GM19023 (cell line): ENCODE results near the gene ACSM3.
"Not testable (repeated sequence)": the region's sequence is repeated elsewhere in the genome, so short reads cannot be mapped to it uniquely, and the experiment has no call there.

ENCODE experiments used
- ATAC-seq: cut with Tn5 transposase; IDR thresholded peaks from one replicate; pipeline ENCODE4 v1.9.1; 2021; ENCODE audit warnings: mild to moderate bottlenecking, moderate library complexity; ENCODE audit not compliant: unreplicated experiment

Gene ACSM3

DNA sequence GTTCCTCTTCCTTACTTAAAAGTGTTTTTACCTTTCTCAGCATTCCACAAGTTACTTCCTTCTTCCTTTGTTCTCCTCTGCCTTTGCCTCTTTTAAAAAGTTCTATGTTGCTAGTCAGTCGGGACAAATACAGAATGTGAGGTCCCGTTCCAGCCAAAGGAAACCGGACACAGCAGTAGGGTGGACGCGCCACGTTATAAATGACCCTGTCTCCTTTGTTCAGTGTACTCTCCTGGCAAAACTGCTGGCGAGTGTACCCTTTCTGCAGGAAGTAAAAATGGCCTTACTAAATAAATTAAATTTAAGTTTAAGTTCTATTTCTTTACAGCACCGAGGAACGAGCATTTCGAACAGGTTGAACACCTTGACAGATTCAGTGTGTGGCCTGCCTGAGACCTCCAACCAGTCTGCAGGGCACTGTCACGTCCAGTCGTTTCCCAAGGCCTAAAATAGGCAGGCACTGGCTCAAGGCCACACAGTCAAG is 41.9 kb downstream of the ACSM3 start:
- ATAC-seq: not testable (repeated sequence)

GRCh38 chr16:20806168-20807050 is 42.6 kb downstream of the ACSM3 start, which contains the start of the genes ERI2 and REXO5:
Gene ERI2, minus strand, starts transcription at chr16:20806472. Its CDS starts 42 bp downstream, at chr16:20806430.
Gene REXO5, plus strand, starts transcription at chr16:20806527. Its CDS starts 427 bp downstream, at chr16:20806954.
- ATAC-seq: peak; percentile 83

DNA sequence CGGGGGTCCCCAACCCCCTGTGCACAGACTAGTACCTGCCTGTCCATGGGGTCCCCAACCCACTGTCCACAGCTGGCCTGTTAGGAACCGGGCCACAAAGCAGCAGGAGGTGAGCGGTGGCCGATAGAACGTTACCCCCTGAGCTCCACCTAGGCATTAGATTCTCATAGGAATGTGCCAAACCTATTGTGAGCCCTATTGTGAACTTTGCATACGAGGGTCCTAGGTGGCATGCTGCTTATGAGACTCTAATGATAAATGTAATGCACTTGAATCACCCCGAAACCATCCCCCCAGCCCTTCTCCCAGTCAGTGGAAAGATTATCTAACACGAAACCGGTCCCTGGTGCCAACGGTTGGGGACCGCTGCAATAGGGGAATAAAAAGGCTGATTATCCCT is 44.0 kb downstream of the ACSM3 start:
- ATAC-seq: no peak

- no peak for ATAC-seq
Observed at GRCh38 chr16:20811889-20812439, 48.1 kb downstream of the ACSM3 start.

GRCh38 chr16:20812510-20812909 is 48.7 kb downstream of the ACSM3 start:
- no peak for ATAC-seq

DNA sequence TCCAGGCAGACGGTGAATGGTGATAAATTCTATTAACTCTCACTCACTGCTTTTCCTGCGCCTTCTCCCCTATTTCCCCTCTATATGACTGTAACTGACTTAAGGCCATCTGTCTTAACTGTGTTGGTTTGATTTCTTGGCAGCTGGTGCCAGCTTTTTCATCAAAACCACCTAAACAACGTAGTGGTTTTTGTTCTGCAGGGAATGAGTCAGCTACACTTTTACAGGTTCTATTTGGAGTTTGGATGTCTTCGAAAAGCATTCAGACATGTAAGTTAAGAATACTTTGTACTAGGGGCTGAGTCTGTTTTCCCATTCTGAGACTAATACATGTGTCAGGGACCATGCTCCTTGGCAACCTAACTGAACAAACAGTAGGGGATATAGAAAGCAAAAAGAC is 51.0 kb downstream of the ACSM3 start:
- ATAC-seq: no peak

GRCh38 chr16:20818929-20819585 is 55.2 kb downstream of the ACSM3 start:
- no peak for ATAC-seq

GRCh38 chr16:20821682-20822081 is 57.9 kb downstream of the ACSM3 start:
- no peak for ATAC-seq

DNA sequence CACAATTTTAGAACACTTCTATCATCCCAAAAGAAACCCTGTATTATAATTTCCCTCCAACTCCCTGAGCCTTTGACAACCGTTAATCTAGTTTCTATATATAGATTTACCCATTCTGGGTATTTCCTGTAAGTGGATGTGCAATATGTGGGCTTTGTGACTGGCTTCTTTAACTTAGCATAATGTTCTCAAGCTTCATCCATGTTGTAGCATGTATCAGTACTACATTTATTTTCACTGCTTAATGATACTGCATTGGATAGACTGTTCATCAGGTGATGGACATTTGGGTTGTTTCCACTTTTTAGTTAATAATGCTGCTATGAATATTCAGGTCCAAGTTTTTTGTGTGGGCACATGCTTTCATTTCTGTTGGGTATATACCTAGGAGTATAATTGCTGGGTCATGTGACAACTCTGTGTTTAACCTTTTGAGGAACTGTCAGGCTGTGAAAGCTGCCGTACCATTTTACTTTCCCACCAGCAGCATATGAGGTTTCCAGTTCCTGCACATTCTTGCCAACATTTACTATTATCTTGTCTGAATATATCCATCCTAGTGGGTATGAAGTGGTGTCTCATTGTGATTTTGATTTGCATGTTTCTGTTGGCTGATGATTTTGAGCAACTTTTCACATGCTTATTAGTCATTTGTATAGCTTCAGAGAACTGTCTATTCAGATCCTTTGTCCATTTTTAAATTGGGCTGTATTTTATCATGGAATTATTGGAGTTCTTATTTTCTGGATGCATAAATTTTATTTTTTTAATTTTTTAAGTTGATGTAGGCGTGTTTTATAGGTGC is 58.9 kb downstream of the ACSM3 start:
- ATAC-seq: no peak

DNA sequence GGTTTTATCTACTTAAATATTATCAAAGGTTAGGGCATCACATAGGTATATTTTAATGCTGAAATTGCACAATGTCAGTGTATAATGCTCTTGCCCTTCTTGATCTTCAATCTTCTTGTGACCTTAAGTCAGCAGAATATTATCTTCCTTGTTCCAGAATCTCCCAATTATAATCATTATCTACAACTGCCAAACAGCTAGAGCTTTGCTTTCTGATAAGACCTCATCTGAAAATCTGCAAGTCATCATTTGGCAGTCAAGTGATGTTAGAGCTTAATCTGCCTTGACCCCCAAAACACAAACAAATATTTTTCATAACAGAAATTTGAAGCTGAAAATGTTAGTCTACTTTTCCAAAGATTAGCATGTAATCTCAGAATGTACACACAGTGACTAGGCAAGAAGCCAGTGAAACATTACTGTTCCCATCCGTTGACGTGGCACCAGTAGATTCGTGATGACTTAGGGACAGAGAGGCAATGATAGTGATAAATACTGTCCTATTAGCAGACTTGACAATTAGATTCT is 62.3 kb downstream of the ACSM3 start:
- no peak for ATAC-seq

GRCh38 chr16:20829536-20829935 is 65.7 kb downstream of the ACSM3 start:
- no peak for ATAC-seq

DNA sequence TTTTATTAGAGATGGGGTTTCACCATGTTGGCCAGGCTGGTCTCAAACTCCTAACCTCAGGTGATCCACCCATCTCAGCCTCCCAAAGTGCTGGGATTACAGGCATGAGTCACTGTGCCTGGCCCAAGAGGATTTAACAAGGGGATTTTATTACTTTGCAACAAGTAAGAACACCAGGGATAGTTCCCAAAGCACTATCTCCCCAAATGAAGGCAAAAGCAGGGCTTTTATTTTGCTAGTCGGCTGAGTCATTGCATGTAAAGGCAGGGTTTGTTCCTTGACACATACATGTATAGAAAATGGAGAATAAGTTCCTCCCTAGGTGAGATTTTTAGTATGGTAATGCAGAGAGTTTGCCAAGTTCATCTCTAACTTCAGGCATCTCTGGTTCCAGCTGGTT is 66.6 kb downstream of the ACSM3 start:
- ATAC-seq: no peak

- ATAC-seq: no peak
Observed at GRCh38 chr16:20833086-20833485, 69.3 kb downstream of the ACSM3 start.

DNA sequence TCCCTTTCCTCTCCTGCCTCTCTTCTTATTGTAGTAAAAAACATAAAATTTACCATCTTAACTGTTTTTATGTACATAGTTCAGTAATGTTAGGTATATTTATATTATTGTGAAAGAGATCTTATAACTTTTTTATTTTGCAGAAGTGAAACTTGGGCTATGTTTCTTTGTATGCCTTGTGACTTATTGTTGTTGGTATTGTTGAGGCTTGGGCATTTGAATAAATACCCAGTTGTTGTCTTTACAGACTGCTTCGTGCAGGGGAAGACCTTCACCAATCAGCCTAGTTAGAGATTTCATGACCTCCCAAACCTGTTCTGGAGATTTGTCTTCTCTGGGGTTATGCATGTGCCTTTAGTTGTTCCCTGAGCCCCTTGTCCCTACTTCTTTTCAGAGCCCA is 74.4 kb downstream of the ACSM3 start:
- no peak for ATAC-seq

DNA sequence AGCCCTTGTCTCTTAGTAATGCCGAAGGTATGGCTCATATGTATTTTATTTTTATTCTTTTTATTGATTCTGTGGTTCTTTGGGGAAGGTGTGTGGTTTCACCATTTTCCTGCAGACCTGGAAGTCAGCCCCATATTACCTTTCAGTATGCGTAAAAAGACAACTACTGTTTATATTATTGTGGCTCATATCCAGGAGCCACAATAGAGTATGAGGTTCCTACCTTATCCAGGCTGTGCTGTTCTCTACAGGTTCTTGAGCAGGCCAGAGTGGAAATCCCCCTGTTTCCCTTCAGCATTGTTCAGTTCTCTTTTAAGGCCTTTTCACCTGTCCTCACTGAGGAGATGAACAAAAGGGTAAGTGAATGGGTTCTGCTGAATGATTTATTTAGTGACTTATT is 75.7 kb downstream of the ACSM3 start:
- no peak for ATAC-seq

DNA sequence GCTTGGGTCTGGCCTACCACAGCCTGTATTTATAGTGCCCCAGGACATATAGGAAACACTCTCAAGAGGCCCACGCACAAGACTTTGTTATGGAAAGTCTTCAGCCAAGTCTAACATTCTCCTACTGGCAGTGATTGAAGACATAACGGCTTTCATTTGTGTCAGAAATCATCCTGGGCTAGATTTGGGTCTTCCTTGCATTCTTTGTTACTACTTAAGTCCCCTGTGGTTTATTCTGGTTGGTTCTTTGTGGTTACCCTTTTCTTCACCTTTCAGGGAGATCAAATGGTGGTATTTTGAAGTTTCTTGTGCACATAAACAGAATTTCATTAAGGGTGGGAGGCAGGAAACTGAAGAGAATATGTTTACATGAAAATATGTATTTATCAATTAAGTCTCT is 80.2 kb downstream of the ACSM3 start:
- no peak for ATAC-seq

- no peak for ATAC-seq
Observed at GRCh38 chr16:20844588-20844987, 80.8 kb downstream of the ACSM3 start.

DNA sequence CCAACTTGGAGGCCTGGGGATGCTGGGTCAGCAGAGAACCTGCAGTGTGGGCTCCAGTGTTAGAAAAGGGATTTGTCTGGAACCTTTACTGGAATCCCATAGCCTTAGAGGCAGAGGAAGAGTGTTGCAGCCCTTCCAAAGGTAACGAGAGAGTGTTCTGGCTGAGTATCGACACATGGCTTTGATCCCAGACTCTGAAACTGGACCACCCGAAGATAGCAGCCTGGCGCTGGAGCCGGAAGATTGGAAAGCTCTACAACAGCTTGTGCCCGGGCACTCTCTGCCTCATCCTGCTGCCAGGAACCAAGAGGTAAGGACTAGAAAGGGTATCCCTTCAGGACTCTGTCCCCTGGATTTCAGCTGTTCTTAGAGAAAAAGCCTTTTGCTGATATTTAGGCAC is 82.2 kb downstream of the ACSM3 start:
- no peak for ATAC-seq

GRCh38 chr16:20846551-20846950 is 82.7 kb downstream of the ACSM3 start:
- no peak for ATAC-seq
